ENCODE results near the gene FAIM2. TPM values are rescaled to one million over a fixed set of nuclear protein-coding genes. Genes with fewer than 3 reads are reported as not detected.
A peak's percentile ranks its signal among the peaks of the same experiment; 100 is the strongest.
"Not testable (repeated sequence)": the region's sequence is repeated elsewhere in the genome, so short reads cannot be mapped to it uniquely, and the experiment has no call there.

The FAIM2 gene
- polyA plus RNA-seq, 3 donors, result 1.9 to 5.4 (median 4.9) TPM

DNA sequence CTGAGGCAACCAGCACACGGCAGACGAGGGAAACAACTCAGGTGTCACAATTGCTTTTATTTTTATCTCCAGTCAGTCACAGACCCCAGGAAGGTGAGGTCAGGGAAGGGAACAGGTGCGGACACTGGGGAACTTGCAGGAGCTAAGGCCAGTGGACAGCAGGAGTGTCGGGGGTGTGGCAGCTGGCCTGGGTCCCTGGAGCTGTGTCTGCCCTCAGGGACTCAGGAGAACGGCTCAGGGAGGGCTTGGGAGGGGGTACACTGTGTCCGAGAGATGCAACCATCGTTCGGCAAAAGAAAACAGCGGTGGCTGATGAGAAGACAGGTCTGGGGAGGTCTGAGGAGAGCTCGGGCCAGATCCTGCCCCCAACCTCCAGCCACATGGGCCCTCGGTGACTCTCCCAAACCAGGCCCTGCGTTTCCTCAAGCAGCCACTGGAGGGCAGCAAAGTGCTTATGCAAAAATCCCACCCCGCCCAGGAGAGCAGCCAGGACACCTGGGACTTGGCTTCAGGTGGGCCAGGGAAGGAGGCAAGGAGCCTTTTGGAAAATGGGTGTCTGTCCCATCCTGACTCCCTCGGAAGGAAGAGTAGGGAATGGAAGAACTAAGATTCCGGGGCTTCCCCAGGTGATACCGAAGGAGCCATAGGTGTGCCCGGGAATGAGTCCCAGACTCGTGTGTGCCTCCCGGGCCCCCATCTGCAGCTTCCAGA, 36.7 kb downstream of the FAIM2 start:
- peak; percentile 66 for DNase-seq

DNA sequence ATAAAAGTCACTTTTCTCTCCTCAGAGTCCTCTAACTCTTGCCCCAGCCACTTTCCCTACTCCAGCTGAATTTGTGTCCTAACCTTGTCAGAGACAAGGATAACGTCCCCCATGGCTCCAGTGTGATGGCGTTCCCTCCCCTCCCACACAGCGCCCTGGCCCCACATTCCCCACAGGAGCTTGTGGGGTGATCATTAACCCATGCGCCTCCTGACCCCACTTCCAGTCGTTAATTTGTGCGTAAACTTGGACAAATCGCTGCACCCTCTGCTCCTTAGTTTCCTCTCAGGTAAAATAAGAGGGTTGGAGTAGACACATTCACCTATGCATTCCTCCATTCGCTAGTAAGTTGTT, 37.9 kb downstream of the FAIM2 start:
- DNase-seq, result no peak

DNA sequence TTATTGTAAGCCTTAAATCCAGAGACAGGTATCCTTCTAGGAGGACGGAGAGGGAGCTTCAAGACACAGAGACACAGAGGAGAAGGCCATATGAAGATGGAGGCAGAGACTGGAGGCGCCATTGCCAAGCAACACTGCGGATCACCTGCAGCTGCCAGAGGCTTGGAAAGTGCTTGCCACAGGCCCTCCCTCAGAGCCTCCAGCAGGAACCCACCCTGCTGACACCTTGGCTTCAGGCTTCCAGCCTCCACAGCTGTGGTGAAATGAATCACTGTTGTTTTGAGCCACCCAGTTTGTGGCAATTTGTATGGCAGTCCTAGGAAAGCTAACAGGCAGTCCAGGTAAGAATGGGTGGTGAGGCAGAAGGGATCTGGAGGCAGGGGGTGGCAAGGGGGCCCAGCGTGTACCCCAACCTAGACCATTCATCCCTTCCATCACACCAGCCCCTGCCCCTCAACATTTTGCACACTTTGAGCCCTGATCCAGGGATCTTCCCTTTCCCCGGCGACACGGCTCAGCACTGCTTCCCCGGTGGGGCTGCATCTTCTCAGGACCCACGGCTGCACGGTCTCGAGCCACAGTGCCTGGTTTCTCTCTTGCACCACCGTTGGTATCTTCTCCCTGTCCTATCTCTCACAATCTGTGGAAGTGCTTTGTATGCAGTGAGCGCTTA, 38.5 kb downstream of the FAIM2 start:
- DNase-seq, result no peak

DNA sequence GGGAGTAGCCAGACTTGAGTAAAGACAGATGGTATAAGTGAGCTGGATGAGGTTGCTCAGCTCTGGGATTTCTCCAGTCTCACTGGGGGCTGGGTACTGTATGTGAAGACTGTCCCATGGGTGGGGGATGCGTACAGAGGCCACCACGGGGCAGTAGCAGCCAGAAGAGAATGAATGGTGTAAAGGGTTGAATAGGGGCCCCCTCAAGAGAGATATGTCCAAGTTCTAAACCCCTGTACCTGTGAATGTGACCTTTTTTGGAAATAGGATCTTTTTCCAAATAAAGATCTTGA, 39.0 kb downstream of the FAIM2 start:
- no peak for DNase-seq

DNA sequence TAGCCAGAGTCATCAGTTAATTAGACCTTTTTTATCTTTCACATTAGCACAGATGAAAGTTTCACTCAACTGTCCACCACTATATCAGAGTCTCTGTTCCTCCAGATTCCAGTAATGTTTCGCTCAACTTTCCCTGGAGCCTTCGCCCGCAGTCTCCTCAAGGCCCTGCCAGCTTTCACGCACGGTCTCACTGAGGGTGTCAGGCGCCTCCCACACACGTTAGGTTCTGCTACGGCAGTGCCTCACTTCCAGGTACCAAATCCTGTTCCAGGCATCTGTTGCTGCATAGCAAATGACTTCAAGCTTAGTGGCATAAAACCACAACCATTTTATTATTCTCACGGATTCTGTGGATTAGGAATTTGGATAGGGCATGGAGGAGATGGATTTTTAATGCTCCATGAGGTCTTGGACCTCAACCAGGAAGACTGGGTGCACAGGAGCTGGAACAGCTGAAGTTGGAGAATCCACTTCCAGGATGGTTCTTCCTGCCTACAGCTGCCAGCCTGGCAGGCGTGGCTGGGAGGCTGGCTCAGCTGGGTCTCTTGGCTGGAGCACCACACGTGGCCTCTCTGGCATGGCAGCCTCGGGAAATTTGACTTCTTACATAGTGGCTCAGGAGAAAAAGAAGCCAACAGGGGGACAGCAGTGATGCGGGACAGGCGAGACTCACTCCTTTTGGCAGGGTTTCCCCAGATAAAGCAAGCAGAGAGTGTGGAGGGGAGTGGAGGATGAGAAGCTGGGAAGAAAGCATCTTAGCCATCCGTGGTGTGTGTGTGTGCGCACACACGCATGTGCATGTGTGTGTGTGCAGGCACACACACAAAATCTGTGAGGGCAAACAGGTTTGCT, 39.5 kb downstream of the FAIM2 start:
- DNase-seq, result no peak

DNA sequence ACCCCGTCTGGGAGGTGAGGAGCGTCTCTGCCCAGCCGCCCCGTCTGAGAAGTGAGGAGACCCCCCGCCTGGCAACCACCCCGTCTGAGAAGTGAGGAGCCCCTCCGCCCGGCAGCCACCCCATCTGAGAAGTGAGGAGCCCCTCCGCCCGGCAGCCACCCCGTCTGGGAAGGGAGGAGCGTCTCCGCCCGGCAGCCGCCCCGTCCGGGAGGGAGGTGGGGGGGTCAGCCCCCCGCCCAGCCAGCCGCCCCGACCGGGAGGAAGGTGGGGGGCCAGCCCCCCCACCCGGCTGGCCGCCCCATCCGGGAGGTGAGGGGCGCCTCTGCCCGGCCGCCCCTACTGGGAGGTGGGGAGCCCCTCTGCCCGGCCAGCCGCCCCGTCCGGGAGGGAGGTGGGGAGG, 42.8 kb downstream of the FAIM2 start:
- DNase-seq, result not testable (repeated sequence)

DNA sequence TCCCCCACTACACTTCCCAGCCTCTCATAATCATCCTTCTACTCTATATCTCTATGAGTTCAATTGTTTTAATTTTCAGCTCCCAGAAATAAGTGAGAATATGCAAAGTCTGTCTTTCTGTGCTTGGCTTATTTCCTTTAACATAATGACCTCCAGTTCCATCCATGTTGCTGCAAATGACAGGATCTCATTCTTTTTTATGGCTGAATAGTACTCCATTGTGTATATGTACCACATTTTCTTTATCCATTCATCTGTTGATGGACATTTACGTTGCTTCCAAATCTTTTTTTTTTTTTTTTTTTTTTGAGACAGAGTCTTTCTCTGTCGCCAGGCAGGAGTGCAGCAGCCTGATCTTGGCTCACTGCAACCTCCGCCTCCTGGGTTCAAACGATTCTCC, 47.8 kb downstream of the FAIM2 start:
- DNase-seq, result not testable (repeated sequence)

DNA sequence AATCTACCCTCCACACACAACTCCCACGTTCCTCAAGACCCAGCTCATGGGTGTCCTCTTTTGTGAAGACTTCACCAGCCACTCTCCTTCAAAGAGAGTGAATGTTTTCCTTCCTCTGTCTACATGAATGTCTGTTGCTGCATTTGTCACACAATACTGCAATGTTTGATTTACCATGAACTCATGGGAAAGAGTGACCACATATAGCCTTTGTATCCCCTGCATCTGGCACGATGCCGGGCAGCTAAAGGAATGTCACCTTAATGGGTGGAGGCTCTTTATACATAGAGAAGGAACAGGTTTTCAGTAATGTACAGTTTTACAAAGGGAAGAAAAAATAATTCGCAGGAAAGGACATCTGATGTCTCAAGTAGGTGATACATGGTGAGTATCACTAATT, 48.7 kb downstream of the FAIM2 start:
- no peak for DNase-seq

DNA sequence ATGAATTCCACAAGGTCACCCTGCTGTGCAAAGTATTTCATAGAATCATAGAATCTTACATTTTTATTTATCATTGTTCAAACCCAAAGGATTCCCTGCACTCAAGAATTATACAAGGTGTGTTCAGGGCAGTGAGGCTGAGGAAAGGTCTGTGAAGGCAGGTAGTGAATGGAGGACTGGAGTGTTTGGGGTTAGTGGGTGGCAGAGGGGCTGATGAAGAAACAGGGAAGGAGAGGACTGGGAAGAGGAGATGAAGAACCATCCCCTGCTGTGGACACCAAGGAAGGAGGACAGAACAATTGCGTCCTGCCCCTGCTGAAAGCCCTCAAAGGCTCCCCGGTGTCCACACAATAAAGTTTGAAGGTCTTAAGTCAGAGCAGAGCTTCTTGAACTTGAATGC, 50.0 kb downstream of the FAIM2 start:
- DNase-seq, result no peak

DNA sequence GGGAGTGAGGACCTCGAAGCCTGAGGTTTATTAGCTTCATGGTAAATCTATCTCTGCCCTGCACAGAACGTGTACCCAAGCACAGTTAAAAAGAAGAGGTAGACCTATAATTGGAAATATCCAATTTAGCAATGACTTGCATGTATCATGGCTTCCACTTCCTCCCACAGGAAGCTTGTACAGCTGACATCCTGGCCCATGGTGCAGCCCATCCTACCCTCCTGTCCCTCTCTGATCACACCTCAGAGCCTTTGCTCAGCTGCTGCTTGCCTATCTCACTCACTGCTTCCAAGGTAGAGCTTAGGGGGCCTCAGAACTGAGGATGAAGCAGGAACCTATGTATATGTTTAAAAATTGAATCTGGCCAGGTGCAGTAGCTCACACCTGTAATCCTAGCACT, 56.5 kb downstream of the FAIM2 start:
- DNase-seq, result no peak

DNA sequence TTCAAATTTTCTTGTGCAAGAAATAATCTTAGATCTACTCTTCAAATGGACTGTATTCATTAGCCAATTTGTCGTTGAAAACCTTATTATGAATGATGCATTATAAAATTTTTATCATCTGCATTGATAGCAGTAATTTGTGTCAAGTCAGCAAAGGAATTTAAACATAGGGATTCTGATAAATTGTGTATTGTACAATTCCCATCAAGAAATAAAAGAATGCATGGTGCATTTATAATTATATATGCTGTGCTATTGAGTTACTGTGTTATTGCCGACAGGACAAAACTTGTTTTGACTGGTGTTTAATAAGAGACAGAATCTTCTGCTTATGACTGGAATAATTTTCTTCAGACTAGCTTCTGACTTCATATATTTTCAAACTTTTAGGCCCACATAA, 57.7 kb downstream of the FAIM2 start:
- no peak for DNase-seq

DNA sequence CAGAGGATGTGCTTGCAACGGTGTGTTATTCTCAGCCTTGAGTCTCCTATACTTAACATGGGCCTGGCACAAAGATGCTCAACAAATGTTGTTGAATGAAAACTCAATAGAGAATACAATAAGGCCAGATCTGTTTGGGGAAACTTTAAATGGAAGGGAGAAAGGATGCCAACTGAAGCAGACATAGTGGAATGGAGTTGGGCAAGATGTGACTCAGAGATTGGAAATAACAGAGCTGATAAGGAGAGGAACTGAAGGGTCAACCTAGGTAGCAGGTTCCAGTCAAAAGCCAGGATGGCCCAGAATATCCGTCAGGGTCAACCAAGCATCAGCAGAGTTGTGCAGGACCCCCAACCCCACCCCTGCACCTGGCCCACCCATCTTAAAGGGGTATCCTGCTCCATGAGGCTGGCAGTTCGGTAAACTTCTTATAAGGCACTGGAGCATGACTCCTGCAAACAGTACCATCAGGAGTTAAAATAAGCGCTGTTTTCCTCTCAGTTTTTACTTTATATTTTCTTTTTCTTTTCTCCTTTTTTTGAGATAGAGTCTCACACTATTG, 59.7 kb downstream of the FAIM2 start:
- DNase-seq, result no peak

DNA sequence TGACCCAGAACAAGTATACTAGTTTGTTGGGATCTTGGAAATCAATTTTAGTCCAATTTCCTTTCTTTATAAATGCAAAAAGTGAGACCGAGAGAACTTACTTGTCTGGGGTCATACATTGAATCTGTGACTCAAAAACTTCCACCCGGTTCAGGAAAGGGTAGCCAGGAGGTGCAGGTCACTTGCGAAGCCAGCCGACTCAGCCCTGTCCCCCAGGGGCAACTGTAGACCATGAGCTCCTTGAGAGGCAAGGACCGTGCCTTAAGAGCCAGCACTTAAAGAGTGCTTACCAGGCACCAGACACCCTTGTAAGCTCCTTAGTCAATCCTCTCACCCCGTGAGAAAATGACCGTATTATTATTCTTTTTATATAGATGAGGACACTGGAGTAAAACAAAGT, 60.3 kb downstream of the FAIM2 start:
- no peak for DNase-seq

DNA sequence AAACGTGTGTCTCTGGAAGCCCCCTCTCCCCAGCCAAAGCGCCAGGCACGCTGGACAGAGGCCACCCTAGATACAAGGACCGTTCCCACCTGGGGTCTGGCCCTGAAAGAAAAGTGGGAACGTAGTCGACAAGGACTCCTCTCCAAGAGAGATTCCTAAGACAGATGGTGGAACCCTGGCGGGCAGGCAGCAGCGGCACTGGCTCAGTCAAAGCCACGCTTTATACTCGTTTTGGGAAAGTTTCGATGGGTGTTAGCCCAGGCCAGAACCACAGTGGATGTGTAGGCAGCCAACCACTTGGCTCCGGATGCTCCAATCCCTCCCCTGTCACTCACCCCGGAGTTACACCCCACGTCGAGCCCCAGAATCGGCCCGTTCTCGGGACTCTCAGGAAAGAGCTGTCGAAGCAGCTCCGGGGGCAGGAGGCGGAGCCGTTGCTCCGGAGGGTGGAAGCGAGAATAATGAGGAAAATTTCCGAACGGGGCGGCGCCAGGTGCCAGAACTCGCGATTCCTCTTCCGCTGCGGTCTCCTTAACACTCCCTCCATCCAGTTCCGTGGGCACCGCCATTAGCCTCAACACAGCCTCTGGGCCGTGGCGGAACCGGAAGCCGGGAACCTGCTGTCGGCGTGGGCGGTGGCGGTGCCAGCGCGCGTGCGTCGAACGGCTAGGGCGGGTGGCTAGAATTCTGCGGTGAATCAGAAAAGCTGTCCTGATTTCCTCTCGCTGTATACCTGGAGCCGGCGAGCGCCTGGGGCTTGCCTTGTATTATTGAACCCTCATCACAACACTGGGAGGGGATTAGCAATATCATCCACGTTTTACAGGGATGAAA, 61.0 kb downstream of the FAIM2 start, which contains the start of gene BCDIN3D:
TSS of gene BCDIN3D (minus strand) at position 588 of the 834 bp plus-strand sequence. CDS start at position 569, 19 bp downstream.
- DNase-seq, result peak; percentile 89

DNA sequence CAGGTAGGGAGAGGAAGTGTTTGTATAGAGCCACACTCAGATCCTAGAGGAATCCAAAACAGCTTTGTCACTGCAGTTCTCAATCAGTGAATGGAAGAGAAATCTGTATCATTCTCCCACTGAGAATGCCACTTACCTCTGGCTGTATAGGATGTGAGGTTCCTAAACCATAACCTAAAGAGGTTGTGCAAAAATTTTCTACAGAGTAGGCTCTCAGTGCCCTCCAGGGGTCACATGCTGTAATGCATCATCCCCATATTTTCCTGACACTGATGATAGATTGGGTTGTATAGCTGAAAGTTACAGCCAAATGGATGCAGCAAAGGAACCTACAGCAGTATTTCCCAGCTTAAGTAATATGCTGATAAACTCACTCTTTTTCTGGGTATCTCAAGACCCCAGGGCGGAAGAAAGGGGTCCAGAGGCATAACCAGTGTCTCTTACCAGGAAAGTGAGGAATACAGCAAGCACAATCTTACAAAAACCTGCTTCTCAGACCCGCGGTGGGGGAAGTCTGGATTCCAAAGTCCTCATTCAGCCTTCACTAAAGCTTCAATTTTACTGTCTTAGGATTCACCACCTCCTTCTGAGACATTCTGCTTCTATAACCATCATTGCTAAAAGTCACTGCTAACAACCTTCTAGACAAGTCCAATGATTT, 64.6 kb downstream of the FAIM2 start:
- DNase-seq, result no peak

DNA sequence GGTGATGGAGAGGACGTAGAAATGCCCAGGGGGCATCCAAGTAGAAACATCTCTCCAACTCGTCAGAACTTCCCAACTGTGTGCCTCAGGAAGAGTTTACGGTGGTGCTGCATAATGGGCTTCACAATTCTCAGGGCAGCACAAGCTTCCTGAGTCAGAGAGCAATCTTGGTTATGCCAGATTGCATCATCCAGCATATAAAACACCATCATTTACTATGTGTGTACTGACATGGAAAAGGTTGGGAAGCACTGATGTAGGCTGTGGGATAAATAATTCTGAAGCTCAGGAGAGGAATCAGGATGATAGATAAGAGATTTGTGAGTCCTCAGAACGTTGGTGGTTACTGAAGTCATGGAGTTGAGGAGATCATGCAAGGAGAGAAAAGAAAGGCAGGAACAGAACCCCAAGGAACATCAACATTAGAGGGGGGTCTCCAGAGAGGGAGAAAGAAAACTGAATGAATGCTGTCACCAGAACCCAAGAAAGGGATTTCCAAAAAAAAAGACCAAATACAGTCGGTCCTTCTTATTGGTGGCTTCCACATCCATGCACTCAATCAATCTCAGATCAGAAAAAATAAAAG, 70.8 kb downstream of the FAIM2 start:
- DNase-seq, result no peak

DNA sequence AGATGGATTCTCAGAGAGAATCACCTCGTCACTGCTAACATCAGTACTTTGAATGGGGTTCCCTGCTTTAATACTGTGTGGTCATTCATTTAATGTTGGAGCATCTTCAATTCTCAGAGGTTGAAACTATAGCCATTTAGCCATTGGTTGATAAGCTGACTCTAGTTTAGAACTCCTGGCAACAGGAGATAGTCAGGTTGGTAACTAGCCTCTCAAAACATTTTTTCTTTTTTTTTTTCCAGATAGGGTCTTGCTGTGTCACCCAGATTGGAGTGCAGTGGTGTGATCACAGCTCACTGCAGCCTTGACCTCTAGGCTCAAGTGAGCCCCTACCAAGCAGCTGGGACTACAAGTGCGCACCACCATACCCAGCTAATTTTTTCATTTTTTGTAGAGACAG, 72.0 kb downstream of the FAIM2 start:
- DNase-seq, result no peak

DNA sequence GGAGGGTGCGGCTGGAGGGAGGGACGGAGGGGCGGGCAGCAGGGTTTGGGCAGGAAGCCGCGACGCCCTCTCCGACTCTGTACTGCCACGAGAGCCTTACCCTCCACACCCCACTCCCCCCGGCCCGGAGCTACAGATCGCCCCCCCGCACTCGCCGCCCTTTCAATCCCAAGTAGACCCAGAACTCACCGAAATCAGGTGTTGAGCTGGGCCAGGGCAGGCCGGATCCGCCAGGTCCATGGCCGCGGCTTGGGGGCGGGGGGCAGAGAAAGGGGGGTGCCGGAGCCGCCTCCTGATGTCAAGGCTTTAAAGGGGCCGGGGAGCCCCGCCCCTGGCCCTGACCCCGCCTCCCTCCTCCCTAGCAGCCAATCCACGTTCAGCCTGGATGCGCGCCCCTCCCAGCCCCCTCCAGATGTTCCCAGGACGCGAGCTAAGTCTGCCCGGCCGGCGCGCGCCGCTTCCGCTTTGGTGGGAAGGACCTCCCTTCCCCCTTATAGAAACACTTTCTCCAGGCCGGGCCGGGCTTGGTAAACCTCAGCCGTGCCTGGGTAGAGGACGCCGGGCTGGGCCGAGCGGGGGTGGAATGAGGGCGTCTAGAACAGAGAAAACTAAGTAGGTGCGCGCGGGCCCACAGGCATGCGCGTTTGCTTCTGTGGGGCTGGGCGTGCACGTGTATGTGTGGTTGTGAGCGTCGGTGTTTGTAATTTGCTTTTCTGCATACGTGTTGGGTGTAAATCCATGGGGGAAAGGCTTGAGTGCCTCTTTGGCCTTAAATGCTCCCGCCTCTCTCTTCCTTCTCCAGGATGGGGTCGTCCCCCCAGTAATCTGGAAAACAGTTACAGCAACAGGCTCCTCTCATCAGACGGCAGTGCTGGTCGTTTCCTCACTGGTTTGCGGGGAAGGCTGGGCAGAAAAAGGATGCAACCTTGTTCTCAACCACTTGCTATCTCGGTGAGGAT, 75.3 kb downstream of the FAIM2 start, which contains the start of gene NCKAP5L:
TSS of gene NCKAP5L (minus strand) at position 281 of the 959 bp plus-strand sequence. CDS start 24,369 bp downstream, outside the sequence.
- DNase-seq, result peak; percentile 97

DNA sequence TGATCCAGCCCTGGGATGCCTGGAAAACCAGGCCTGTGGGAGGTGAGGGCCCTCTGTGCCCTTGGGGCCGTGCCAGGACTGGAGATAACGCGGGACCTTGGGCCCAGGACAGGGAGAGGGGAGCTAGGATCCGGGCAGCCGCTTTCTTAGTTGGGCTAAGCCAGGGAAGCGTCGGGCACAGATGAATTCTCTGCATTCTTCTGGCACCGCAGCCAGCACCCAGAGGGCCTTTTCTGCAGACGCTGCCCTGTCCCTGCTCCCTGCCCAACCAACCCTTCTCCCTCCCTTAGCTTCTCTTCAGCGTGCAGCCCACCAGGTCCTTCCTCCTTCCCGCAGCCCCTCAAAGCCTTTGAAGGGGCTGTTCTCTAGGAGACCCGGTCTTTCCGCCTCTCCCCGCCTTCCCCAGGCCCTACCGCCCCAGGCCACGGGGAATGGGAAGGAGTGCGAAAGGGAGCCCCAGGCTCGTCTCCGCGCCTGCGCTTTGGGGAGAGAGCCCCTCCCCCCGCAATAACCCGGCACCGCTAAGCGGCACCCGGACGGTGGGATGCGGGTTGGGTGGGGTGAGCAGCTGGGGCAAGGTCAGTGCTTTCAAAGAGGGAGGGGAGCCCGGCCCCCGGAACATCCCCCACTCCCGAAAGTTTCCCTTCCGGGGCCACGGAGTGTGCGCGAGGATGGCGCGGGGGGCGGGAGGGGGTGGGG, 76.2 kb downstream of the FAIM2 start:
- DNase-seq, result peak; percentile 69
